Activated B cell treated with CpG ODN at 0.5 μM for 24 hours (primary cell): ENCODE measurements around the gene GNAL. TPM values are rescaled to one million over a fixed set of nuclear protein-coding genes. Genes with fewer than 3 reads are reported as not detected.

Experiments used
- ATAC-seq: fragments of 200-7000 bp; cut with Tn5 transposase; one replicate; pipeline ENCODE4 v1.10.0; 2021; ENCODE audit warnings: low read depth, mild to moderate bottlenecking, moderate library complexity
- CTCF ChIA-PET: fragments of 350-600 bp; sonication (Branson Sonifier 250); formaldehyde crosslinking; loops from one replicate; lab custom pipeline; 2021; ENCODE audit warnings: antibody characterized with exemption; lab: Charles Lee
- POLR2A ChIA-PET: fragments of 350-600 bp; sonication (Branson Sonifier 250); formaldehyde crosslinking; loops from one replicate; lab custom pipeline; 2021; ENCODE audit warnings: antibody characterized with exemption; lab: Charles Lee
- DNase-seq: peaks from one replicate; pipeline ENCODE4 v3.0.0; 2022
- H3K27ac Mint-ChIP-seq: one replicate; pipeline ENCODE4 v1.8.0; 2020; ENCODE audit warnings: mixed read lengths
- H3K27me3 Mint-ChIP-seq: one replicate; pipeline ENCODE4 v1.8.0; 2021; ENCODE audit warnings: mixed read lengths
- H3K36me3 Mint-ChIP-seq: one replicate; pipeline ENCODE4 v1.8.0; 2021; ENCODE audit warnings: low read depth, mixed read lengths
- H3K4me1 Mint-ChIP-seq: one replicate; pipeline ENCODE4 v1.8.0; 2021; ENCODE audit warnings: mixed read lengths
- H3K4me3 Mint-ChIP-seq: one replicate; pipeline ENCODE4 v1.8.0; 2020; ENCODE audit warnings: mild to moderate bottlenecking, mixed read lengths
- H3K9me3 Mint-ChIP-seq: one replicate; pipeline ENCODE4 v1.8.0; 2020; ENCODE audit warnings: mixed read lengths
- intact Hi-C: fragments of 100-400 bp; cut with micrococcal nuclease; formaldehyde crosslinking; loops from one replicate; pipeline ENCODE4 v1.15.1; 2024
- total RNA-seq: library from RNA; stranded (reverse); gene quantifications from 2 replicates; pipeline ENCODE4 v1.2.3, GENCODE V29; 2022
- TF ChIP-seq, protein P1 (sequence below): fragments of 200-600 bp; IDR thresholded peaks from one replicate; pipeline ENCODE4 v1.8.0; 2022; ENCODE audit warnings: antibody characterized with exemption, mild to moderate bottlenecking

Gene GNAL
- total RNA-seq, 1 donor from 2014 or later = not detected

DNA sequence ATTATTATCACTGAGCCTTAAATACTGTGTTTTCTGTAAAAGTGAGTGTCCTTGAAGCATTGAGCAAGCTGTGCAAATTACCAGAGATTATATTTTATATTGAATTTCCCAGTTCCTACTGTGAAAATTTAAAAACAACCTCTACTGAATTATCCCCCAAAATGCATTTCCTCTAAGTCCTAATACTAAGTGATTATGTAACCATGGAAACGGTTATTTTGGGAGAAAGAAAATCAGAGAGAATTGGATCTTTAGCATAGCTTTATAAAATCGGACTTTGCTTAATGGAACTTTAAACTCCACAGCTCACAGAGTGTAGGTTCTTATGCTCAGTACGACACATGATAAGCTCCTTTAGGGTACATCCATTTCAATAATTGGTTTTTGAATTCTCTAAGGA, 142.9 kb downstream of the GNAL start:
- DNase-seq (no peak), ATAC-seq (no peak)
- Mint-ChIP-seq H3K4me1 (no peaks in the 10 kb centered on the region), H3K4me3 (no peak overlapping the region), H3K9me3 (no peaks in the 10 kb centered on the region), H3K27ac (no peak overlapping the region), H3K27me3 (no peaks in the 10 kb centered on the region), H3K36me3 (no peaks in the 10 kb centered on the region)
- ChIA-PET POLR2A (no interaction called here), CTCF (no interaction called here)
- TF ChIP-seq, protein P1, sequence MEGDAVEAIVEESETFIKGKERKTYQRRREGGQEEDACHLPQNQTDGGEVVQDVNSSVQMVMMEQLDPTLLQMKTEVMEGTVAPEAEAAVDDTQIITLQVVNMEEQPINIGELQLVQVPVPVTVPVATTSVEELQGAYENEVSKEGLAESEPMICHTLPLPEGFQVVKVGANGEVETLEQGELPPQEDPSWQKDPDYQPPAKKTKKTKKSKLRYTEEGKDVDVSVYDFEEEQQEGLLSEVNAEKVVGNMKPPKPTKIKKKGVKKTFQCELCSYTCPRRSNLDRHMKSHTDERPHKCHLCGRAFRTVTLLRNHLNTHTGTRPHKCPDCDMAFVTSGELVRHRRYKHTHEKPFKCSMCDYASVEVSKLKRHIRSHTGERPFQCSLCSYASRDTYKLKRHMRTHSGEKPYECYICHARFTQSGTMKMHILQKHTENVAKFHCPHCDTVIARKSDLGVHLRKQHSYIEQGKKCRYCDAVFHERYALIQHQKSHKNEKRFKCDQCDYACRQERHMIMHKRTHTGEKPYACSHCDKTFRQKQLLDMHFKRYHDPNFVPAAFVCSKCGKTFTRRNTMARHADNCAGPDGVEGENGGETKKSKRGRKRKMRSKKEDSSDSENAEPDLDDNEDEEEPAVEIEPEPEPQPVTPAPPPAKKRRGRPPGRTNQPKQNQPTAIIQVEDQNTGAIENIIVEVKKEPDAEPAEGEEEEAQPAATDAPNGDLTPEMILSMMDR = no peak
- intact Hi-C loops = no loop called here

DNA sequence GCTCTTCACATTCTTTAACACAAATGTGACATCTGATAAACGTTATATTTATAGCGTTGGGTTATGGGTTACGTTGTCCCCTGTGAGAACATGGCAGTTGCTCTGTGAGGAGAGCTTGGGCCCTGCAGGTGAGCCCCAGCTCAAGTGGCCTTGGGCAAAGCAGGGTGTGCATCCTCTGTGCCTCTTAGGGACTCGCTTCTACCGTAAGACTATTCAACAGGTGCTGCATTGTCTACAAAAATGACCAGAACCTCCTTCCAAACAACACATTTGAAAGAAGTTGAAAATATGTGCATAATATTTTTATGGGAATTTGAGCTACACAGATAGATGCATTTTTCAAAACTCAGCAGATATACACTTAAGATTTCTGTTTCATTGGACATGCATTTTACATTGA, 145.7 kb downstream of the GNAL start:
- CTCF ChIA-PET = interaction anchor here (0.7 kb wide), 1 partner anchor 104 kb away, joined by 3 read pairs; no protein-coding TSS in a partner anchor
- H3K36me3 Mint-ChIP-seq = no peaks in the 10 kb centered on the region
- no peak overlapping the region for H3K4me3 Mint-ChIP-seq
- H3K27ac Mint-ChIP-seq = no peak overlapping the region
- TF ChIP-seq, protein P1 = no peak
- ATAC-seq (no peak), DNase-seq (no peak)
- intact Hi-C loops = no loop called here
- H3K27me3 Mint-ChIP-seq = no peaks in the 10 kb centered on the region
- no peaks in the 10 kb centered on the region for H3K4me1 Mint-ChIP-seq
- POLR2A ChIA-PET = no interaction called here
- no peaks in the 10 kb centered on the region for H3K9me3 Mint-ChIP-seq

DNA sequence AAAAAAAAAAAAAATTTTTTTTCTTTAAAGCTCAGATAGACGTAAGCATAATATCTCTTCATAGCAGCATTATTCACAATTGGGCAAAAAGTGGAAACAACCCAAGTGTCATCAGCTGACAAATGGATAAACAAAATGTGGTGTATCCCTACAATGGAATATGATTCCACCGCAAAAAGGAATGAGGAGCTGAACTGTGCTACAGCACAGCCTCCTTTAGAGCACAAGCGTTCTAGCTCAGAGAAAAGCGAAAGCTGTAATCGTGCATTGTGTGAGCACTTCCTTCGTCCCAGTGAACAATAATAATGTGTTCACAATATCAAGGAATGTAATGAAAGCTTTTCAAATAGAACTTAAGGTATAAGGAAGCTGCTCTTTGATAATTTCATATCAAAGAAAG, 150.5 kb downstream of the GNAL start:
- no peaks in the 10 kb centered on the region for H3K36me3 Mint-ChIP-seq
- POLR2A ChIA-PET = no interaction called here
- DNase-seq (no peak), ATAC-seq (no peak)
- no peak overlapping the region for H3K27ac Mint-ChIP-seq
- TF ChIP-seq, protein P1 = no peak
- peaks cover 2% of the 10 kb centered on the region for H3K27me3 Mint-ChIP-seq
- intact Hi-C loops = no loop called here
- no peaks in the 10 kb centered on the region for H3K9me3 Mint-ChIP-seq
- no peaks in the 10 kb centered on the region for H3K4me1 Mint-ChIP-seq
- H3K4me3 Mint-ChIP-seq = no peak overlapping the region
- CTCF ChIA-PET = no interaction called here

DNA sequence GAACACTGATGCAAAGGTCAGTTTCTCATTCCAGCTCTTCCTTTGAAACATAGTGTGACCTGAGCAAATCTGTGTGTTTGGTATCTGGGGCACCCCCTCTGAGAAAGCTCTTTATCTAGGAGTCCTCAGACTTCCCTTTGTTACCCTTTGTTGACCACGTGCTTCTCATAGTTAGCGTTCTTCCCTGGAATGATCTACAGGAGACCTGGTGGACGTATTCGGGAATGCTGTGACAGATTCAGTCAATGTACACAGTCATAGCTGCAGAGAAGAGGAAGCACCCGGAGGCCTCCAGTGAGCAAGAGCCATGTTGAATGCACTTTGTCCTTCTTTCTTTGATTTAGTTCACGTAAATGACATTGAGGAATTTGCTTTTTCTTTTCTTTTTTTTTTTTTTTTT, 151.4 kb downstream of the GNAL start:
- DNase-seq = no peak
- POLR2A ChIA-PET = interaction anchor here (0.6 kb wide), 1 partner anchor 62 kb away, joined by 3 read pairs; no protein-coding TSS in a partner anchor

DNA sequence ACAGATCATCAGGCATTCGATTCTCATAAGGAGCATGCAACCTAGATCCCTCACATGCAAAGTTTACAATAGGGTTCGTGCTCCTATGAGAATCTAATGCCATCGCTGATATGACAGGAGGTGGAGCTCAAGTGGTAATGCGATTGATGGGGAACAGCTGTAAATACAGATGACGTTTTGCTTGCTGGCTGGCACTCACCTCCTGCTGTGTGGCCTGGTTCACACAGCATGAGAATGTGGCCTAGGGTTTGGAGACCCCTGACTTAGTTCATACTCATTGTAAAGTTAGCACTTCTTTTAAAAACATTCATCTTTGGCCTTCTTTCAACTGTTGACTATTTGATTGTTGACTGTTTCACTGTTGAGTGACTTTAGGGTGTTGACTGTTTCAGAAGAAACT, 153.5 kb downstream of the GNAL start:
- H3K9me3 Mint-ChIP-seq = no peaks in the 10 kb centered on the region
- no peak overlapping the region for H3K27ac Mint-ChIP-seq
- TF ChIP-seq, protein P1 = no peak
- ChIA-PET CTCF (no interaction called here), POLR2A (no interaction called here)
- H3K36me3 Mint-ChIP-seq = no peaks in the 10 kb centered on the region
- no peak for DNase-seq
- ATAC-seq = no peak
- intact Hi-C loops = no loop called here
- no peak overlapping the region for H3K4me3 Mint-ChIP-seq
- H3K27me3 Mint-ChIP-seq = peaks cover 3% of the 10 kb centered on the region
- no peaks in the 10 kb centered on the region for H3K4me1 Mint-ChIP-seq

More for the DNA sequence above, 151.4 kb downstream of the GNAL start:
- Mint-ChIP-seq H3K9me3 (no peaks in the 10 kb centered on the region), H3K27ac (no peak overlapping the region), H3K4me1 (no peaks in the 10 kb centered on the region), H3K4me3 (no peak overlapping the region), H3K36me3 (no peaks in the 10 kb centered on the region), H3K27me3 (peaks cover 3% of the 10 kb centered on the region)
- intact Hi-C loops = no loop called here
- TF ChIP-seq, protein P1 = no peak
- CTCF ChIA-PET = no interaction called here
- no peak for ATAC-seq
